HG02981 (cell line): ENCODE measurements around the gene PRKD1.

Source experiments
- ATAC-seq: cut with Tn5 transposase; IDR thresholded peaks from one replicate; pipeline ENCODE4 v1.9.1; 2021; ENCODE audit warnings: mild to moderate bottlenecking, moderate library complexity; ENCODE audit not compliant: unreplicated experiment

The PRKD1 gene

DNA sequence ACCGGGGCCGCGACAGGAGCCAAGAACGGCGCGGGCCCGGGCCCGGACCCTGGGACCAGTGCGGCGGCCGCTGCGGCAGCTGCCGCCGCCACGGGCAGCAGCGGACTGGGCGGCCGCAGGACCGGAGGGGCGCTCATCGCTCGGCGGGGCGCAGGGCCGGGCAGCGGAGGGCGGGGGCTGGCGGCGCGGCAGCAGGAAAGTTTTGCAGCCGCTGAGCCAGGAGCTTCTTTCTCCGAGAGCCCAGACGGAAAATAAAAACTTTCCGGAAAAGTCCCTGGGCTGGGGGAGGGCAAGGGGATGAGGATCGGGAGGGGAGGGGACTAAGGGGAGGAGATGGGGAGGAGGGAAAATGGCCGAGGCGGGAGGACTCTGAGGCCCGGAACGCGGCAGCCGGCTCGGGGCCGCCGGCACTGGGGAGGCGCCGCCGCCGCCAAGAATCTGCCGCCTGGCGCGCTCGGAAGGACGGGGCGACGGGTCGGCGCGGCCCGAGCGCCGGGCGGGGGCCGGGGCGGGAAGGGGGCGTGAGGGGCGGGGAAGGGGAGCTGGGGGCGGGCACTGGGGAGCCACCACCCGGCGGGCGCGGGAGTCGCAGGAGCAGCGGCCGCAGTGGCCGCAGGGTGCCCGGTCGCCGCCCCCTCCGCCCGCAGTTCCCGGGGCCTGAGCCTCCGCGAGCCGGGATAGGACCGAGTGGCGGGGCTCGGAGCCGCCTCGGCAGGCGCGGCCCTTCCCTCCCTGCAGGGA lies at the start of gene PRKD1:
PRKD1 (minus strand) TSS at position 472 of the 741 bp plus-strand sequence.
- peak; percentile 44 for ATAC-seq

DNA sequence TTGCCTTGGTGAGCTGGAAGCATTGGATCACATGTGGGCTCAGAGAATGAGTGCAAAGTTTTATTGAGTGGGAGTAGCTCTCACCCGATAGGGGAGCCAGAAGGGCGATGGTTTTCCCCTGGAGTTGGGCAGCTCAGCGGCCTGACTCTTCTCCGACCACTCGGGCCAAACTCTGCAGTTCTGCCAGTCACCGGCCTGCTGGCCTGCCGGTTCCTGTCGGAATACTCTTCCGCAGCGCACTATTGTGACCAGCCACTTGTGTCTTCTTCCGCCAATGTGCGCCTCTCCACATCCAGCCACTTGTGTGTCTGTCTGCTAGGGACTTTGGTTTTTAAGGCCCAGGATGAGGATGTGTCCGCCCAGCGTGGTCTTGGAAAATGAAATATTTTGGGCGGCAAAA lies 43.5 kb upstream of the PRKD1 start:
- no peak for ATAC-seq

DNA sequence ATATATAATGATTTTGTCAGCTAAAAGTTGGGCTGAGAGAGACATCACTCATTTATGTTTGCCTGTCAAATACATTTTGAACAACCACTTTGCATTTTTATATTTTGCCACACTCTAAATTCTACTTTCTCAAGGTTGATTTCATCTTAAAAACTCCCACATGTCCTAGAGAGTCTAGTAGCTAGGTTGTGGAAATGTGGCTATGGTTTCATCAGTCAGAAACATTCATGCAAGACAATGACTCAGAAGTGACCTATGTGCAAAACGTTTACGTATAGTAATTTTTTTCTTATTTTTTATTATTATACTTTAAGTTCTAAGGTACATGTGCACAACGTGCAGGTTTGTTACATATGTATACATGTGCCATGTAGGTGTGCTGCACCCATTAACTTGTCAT lies 27.4 kb upstream of the PRKD1 start:
- ATAC-seq: no peak

DNA sequence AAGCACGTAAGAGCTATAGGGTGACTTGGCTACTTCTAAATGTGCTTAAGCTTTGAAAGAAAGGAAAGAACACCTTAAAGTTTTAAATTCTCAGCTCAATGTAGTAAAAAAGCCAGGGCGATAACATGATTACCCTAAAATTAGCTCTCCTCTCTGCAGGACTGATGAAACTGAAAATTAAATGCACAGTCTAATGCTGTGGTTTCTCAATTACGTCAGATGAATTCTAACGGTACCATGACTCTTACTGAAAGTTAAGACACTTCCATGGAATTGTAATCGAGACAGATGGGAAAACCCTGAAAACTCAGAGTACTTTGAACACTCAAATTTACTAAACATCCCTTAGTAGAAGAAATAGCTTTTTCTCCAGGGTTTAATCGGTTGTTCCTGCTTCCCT lies 25.9 kb upstream of the PRKD1 start:
- no peak for ATAC-seq

DNA sequence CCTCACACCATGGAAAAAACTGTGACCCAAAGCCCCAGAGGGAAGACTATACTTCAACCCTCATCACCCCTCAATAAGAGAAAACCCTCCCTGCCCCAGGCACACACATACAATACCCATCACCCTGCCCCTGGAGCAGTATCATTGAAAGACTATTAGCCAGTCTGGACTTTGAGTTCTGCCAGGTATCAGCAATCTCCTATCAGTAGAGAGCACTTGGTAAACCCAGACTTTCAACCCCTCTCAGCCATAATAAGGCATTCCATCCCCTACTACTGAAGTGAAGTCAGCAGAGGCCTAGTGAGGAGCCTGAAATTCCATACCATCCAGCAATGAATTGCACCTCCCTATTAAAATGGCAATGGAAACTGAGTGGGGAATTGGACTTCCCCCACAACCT lies 16.4 kb upstream of the PRKD1 start:
- no peak for ATAC-seq

DNA sequence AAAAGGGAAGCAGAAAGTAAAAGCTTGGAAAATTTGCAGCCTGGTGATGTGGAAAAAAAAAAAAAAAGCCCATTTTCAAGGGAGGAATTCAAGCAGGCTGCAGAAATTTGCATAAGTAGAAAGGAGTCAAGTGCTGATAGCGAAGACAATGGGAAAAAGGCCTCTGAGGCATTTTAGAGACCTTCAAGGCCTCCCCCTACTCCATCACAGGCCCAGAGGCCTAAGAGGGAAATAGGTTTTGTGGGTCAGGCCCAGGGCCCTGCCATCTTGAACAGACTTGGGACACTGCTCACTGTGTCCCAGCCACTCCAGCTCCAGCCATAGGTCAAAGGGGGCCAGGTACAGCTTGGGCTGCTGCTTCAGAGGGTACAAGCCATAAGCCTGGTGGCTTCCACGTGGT lies 13.8 kb upstream of the PRKD1 start:
- ATAC-seq: no peak

DNA sequence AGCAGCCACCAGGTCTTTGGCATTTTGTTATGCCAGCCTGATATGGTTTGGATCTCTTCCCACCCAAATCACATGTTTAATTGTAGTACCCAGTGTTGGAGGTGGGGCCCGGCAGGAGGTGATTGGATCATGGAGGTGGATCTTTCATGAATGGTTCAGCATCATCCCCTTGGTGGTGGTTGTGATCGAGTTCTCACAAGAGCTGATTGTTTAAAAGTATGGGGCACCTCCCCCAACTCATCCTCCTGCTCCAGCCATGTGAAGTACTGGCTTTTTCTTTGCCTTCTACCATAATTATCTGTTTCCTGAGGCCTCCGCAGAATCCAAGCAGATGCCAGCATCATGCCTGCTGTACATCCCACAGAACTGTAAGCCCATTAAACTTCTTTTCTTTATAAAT lies 12.8 kb upstream of the PRKD1 start:
- ATAC-seq: no peak

DNA sequence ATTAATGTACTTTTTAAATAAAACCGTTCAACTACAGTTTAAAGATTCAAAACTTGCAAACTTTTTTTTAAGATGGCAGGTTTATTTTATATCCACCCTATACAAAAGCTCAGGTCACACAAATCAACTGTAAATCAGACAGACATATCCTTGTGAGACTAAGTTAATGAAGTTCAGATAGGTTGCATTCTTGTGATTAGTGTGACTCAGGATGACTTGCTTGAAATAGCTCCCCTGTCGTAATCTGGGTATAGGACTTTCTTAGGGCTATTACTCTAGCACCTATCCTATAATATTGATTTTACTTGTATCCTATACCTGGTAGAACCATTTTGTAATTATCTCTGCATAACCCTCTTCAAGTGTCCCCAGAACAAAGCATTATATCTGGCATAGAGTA lies 9.5 kb upstream of the PRKD1 start:
- ATAC-seq: no peak

DNA sequence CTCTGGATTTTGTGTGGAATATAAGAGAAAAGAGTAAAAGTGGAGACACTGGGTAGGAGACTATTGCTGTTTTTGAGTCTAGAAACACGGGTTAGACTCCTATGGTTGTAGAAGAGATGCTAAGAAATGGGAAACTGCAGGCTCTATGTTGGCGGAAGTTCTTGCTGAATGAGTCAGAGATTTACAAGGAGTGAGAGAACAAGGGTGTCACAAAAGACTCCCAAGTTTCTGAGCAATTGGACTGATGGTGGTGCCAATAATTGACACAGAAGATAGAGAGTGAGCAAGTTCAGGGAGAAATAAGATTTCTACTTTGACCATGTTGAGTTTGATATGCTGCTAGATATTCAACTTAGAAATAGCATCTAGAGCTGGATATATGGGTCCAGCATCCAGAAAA lies 2.6 kb upstream of the PRKD1 start:
- ATAC-seq: no peak

DNA sequence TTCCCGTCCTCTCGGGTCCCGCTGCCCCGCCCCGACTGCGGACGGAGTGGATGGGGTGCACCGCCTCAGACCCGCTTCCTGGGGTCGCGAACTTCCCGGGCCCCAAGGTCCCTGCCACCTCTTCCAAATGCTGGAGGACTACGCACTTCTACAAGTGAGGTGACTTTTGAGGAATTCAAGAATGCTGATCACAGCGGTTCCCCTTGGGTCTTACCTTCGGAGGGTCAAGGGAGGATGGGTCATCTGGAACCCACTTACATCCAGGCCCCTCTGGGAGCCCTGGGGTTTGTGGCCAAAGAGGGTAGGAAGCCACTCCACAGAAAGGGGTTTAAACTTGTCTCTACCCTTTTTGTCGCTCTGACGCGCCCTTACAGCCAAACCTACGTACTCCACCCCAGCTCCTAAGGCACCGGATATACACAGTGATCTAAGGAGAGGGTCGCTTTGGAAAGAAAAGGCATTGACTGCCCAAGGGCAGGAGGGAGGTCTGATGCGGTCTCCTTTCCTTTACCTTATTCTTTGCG lies 532 bp upstream of the PRKD1 start:
- no peak for ATAC-seq

DNA sequence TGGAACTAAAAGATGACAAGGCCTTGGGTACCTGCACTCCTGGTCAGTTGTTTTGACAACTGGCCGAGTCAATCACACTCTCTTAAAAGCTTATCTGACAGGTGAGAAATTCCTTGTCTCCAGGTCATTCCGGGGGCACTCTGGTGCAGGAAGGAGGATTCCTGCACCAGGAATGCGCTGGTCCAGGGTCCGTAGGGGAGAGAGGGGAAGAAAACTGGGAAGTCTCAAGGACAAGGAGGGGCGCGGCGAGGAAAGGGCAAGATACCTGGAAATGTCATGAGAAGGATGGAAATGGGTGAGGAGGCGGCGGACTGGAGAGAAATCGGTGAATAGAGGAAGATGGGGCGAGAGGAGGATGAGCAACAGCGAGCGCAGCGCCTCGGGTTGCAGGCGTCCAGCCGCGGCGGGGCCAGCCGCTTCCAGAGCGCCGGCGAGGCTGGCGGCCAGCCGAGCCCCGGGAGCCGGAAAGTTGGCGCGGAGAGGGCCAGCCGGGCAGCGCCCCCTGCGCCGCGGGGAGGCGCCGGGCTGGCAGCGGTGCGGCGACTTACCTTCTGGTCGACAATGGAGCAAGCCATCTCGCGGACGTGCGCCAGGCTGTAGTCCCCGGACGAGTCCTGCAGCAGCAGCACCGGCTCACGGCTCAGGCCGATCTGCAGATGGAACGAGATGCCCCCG lies 809 bp downstream of the PRKD1 start:
- ATAC-seq: peak; percentile 46

DNA sequence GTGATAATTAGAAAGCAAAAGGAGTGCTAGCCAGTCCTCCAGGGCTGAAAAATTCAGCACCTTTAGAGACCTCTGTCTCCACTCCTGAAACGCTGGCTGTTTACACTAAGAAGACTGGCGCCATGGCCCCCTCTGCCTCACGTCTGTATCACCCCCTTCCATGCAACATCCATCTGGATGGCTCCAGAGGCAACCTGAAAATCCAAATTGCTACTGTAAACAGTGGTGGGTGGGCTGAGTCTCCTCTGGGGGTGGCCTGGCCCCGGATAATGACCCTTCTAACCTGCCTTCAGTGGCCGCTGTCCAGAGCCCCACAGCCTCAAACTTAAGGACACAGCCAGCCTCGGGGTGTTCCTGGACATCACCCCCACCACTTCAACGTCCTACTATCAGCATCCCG lies 1.4 kb downstream of the PRKD1 start:
- no peak for ATAC-seq

DNA sequence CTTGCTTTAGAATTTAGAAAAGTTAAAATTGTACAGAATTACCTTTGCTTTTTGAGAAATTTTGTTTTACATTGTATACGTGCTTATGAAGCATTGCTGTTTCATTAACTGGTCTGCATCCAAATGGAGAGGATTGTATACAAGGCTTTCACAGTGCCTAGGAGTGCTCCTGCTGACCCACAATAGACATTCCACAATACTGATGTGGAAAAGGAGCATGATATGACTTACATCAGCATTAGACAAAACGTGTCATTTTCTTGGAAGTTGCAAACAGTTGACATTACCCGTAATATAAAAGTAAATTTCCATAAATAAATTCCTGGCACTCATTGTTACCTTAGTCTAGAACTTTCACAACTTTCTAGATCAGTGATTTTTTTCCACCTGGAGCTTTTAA lies 1.9 kb downstream of the PRKD1 start:
- ATAC-seq: no peak

DNA sequence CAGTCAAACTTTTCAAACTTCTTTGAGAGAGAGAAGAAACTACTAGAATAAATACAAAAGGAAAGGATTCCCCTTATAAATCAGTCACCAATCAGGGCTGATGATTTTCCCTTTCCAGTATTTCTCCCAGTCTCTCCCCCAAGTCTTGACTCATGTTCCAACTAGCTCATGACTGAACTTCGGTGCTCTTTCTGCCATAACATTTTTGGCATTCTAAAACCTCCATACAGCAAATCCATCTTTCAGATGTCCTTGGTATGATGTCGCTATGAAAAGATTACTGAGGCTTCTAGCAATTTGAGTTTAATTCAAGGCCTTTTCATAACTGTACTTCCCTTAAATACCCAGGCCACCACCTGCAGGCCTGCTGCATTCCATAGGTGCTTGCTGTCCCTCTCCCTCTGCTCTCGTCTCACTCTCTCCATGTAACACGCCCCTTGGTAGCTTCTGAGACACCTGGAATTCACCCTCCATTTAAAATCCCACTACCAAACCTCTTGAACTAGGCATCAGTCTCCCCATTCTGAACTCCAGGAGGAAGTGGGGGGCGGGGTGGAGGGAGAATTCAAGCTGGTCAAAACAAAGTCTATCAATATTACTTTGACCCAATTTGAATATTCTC lies 2.4 kb downstream of the PRKD1 start:
- no peak for ATAC-seq

DNA sequence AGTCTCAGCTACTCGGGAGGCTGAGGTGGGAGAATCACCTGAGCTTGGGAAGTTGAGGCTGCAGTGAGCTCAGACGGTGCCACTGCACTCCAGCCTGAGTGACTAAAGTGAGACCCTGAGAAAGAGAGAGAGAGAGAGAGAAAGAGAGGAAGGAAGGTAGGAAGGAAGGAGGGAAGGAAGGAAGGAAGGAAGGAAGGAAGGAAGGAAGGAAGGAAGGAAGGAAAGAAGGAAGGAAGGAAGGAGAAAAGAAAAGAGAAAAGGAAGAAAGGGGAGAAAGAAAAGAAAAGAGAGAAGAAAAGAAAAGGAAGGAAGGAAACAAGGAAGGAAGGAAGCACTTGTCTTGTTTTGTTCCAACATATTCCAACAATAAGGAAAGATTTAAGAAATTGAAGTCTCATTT lies 7.8 kb downstream of the PRKD1 start:
- no peak for ATAC-seq

DNA sequence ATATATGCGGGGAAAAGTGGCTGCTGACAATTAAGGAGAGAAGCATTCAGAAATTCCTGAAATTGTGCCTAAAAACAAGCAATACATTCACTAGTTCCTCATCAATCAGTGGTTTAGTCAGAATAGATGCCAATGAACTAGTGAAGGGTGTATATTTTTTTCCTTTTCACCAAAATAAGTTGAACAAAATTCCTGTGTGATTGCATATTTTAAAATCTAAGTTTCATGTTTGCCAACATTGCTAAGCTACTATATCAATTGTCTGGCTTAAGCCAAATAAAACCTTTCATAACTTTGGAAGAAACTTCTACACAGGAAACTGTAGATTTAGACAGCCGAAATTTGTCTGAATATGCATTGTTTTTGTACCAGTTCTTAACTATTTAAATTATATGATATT lies 8.7 kb downstream of the PRKD1 start:
- ATAC-seq: no peak

DNA sequence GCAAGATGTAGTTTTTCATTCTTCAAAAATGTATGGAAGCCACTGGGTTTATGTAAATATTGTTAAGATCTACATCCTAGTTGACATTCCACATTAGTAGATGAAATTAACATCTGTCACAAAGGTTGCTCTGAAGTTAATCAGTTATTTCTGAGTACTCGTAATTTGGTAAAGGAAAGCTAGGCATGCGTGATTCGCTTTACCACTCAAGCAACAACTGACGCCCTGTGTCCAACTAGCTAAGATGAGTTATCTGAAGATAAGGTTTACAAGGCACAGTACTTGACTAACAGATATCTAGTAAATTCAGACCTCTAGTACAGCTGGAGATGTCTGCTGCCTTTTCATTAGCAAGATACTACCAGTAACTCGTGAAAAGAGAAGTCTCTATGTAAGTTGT lies 14.1 kb downstream of the PRKD1 start:
- ATAC-seq: no peak

DNA sequence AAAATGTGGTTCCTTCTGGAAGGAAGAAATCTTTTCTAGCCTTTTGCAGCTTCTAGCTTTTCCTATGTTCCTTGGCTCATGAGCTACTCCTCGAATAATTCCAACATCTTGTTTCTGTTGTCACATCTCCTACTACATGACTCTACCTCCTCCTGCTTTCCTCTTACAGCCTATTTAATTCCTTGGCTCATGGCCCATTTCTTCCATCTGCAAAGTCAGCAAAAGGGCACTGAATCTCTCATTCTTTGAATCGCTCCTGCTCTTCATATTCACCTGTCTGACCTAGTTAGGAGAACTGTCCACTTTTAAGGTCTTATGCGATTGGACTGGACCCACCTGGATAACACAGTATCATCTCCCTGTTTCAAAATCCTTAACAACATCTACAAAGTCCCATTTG lies 15.8 kb downstream of the PRKD1 start:
- no peak for ATAC-seq

DNA sequence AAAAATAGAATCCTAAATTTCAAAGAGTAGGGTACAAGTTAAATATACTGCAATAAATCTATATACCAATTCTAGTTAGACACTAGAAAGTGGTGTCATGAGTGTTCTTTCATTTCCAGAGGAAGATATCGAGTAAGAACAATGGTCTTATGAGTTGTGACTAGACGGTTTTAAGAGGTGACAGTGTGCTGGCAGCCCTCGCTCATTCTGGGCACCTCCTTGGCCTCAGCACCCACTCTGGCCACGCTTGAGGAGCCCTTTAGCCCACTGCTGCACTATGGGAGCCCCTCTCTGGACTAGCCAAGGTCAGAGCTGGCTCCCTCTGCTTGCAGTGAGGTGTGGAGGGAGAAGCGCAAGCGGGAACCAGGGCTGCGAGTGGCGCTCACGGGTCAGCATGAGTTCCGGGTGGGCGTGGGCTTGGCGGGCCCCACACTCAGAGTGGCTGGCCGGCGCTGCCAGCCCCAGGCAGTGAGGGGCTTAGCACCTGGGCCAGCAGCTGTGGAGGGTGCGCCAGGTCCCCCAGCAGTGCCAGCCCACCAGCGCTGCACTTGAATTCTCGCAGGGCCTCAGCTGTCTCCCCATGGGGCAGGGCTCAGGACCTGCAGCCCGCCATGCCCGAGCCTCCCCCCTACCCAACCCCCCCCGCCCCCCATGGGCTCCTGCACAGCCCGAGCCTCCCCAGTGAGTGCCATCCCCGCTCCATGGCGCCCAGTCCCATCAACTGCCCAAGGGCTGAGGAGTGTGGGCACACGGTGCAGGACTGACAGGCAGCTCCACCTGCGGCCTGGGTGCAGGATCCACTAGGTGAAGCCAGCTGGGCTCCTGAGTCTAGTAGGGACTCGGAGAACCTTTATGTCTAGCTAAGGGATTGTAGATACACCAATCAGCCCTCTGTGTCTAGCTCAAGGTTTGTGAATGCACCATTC lies 18.7 kb downstream of the PRKD1 start:
- ATAC-seq: no peak

DNA sequence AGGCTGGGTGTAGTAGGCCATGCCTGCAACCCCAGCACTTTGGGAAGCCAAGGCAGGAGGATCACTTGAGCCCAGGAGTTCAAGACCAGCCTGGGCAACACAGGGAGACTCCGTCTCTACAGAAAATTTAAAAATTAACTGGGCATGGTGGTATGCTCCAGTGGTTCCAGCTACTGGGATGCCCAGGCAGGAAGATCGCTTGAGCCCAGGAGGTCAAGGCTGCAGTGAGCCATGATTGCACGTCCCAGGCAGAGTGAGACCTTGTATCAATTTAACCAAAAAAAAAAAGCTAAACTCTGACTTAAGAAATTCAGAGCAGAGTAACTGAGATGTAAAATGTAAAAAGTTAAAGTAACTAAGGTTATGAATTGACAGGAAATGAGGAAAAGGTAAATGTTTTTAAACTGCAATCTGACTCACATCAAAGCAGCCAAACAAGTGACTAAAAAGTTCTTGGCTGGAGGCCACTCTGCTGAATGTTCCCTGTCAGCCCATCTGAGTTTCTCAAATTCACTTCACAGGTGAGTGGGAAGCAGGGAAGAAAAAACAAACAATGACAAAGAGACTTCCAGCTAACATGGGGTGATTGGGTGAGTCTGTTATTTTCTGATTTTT lies 21.3 kb downstream of the PRKD1 start:
- ATAC-seq: no peak

DNA sequence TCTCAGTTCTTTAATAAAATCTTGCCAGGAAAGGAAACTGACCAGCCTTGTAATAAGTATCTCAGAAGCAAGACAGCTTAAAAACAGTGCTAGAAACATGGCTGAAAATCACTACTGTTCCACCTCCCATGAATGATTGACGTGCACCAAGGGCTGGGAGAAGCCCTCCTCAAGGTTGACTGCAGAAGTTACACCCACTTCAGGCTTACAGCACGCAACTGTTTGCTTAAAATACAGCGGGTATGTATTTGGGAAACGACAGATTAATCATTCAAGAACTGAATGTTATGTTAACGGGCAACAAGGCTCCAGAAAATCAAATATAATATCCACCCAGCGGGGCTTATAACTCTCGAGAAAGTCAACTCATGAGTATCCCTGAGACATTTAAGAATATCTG lies 22.1 kb downstream of the PRKD1 start:
- ATAC-seq: no peak
